Measurements from ENCODE around the gene TNIK.

TNIK gene

GRCh38 chr3:171345107-171345843 is 114.9 kb downstream of the TNIK start:
- in situ Hi-C loops (cut with MboI; ENCODE audit: low sequenced_read_pairs): no loop called here

GRCh38 chr3:171343693-171344092 is 116.5 kb downstream of the TNIK start:
- in situ Hi-C loops (cut with MboI; ENCODE audit: low sequenced_read_pairs): no loop called here

GRCh38 chr3:171342783-171343420 is 117.3 kb downstream of the TNIK start:
- in situ Hi-C loops (cut with MboI; ENCODE audit: low sequenced_read_pairs): no loop called here

GRCh38 chr3:171342200-171342599 is 118.0 kb downstream of the TNIK start:
- in situ Hi-C loops (cut with MboI; ENCODE audit: low sequenced_read_pairs): no loop called here

GRCh38 chr3:171340434-171340833 is 119.8 kb downstream of the TNIK start:
- in situ Hi-C loops (cut with MboI; ENCODE audit: low sequenced_read_pairs): no loop called here

- in situ Hi-C loops (cut with MboI; ENCODE audit: low sequenced_read_pairs): no loop called here
Observed at GRCh38 chr3:171339598-171339997, 120.6 kb downstream of the TNIK start.

DNA sequence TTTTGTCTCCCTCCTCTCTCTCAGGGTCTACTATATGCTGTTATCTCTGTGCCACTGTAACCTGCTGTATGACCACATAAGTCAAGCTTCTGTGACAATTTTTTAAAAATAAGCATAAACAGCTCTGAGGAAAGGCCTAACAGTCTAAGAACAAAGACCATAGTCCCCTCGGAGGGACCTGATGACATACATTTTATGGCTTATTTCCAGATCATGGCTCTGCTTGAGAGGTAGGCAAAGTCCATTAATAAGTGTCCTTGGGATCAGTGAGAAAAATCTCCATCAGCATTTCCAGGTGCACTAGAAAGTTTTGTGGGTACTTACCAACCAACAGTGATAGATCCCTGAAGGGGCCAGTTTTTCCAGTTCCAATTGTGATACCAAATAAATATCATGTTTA is 123.8 kb downstream of the TNIK start:
- in situ Hi-C loops (cut with MboI; ENCODE audit: low sequenced_read_pairs): no loop called here

DNA sequence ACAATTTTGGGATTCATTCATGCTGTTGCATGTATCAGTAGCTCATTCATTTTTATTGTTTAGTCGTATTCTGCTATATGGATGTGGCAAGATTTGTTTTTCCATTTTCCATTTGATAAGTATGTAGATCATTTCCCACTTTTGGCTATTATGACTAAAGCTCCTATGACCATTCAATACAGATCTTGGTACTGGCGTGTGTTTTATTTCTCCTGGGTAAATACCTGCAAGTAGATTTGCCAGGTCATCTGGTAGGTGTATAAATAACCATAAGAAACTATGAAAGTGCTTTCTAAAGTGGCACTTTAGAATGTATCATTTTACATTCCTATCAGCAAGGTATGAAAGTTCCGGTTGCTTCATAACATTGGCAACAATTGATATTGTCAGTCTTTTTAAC is 124.6 kb downstream of the TNIK start:
- in situ Hi-C loops (cut with MboI; ENCODE audit: low sequenced_read_pairs): no loop called here

- in situ Hi-C loops (cut with MboI; ENCODE audit: low sequenced_read_pairs): no loop called here
Observed at GRCh38 chr3:171334465-171334811, 125.8 kb downstream of the TNIK start.

GRCh38 chr3:171333784-171334464 is 126.3 kb downstream of the TNIK start:
- in situ Hi-C loops (cut with MboI; ENCODE audit: low sequenced_read_pairs): no loop called here

DNA sequence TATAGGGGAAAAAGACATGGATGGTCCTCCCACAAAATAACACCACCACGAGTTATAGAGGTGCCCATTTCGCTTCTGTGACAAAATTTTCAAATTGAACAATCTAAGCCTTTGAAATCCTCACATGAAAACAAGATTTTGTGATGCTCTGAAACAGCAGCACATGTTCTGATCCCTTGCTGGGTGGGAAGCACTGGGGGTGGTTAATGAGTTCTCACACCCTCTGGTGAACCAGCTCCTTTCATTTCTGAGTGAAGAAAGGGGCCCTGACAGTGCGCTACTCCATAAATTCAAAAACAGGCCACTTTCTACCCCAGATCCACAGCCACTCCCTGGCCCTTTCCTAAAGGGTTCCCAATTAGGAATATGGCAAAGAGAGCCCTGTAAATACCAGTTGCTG is 129.3 kb downstream of the TNIK start:
- in situ Hi-C loops (cut with MboI; ENCODE audit: low sequenced_read_pairs): no loop called here

DNA sequence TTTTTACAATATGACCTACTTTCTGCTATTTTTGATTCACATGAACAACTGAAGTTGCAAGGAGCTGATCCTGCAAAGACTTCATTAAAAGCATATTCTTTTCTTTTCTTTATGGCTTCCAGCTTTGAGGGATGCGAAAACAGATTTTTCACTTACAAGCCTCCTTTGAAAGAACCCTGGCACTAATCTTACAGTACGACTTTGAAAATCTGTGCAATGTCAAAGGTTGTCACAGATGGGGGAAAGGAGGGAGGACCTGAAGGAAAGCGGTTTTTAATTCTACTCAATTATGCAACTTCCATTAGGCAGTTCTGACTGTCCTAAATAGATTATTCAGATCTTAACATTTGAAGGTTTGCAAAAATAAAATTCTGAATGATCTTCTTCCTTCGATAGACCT is 130.5 kb downstream of the TNIK start:
- in situ Hi-C loops (cut with MboI; ENCODE audit: low sequenced_read_pairs): no loop called here

GRCh38 chr3:171328419-171329082 is 131.7 kb downstream of the TNIK start:
- in situ Hi-C loops (cut with MboI; ENCODE audit: low sequenced_read_pairs): no loop called here

GRCh38 chr3:171327441-171328174 is 132.6 kb downstream of the TNIK start:
- in situ Hi-C loops (cut with MboI; ENCODE audit: low sequenced_read_pairs): no loop called here

- in situ Hi-C loops (cut with MboI; ENCODE audit: low sequenced_read_pairs): no loop called here
Observed at GRCh38 chr3:171326717-171327440, 133.3 kb downstream of the TNIK start.

DNA sequence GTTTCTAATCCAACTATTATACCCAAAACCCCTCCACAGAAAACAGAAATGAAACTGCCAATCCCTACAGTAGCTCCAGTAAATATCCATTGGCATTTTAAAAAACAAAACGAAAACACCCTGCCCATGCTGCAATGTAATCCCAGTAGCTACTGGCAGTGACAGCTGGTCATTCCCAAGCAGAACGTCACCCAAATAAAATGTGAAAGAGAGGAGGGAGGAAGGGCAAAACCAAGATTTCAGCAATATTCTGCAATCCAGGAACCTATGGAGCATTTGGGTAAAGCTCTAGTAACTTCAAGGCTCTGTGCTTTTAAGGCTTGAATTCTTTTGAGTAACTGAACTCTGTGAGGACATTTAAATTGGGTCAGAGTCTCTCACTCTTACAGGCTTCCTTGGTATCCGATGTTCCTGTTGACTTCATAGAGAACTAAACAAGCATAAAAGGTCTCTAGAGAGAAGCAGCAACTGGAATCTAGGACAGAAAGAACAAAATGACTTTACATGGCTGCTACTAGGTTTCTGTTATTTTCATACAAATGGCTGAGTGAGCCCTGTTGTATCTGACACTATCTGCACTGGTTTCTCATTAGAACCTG is 136.2 kb downstream of the TNIK start:
- in situ Hi-C loops (cut with MboI; ENCODE audit: low sequenced_read_pairs): no loop called here

GRCh38 chr3:171321559-171322360 is 138.4 kb downstream of the TNIK start:
- in situ Hi-C loops (cut with MboI; ENCODE audit: low sequenced_read_pairs): no loop called here

GRCh38 chr3:171320750-171321558 is 139.3 kb downstream of the TNIK start:
- in situ Hi-C loops (cut with MboI; ENCODE audit: low sequenced_read_pairs): no loop called here

All from hTERT RPE-1 (cell line).